Fibroblast of lung (primary cell): ENCODE measurements around the gene NFE2. TPM values are rescaled to one million over a fixed set of nuclear protein-coding genes. Genes with fewer than 3 reads are reported as not detected.

Experiments used
- DNase-seq, 2 donors: peaks; one replicate each; pipeline versions ENCODE4 v3.0.0 to v3.0.0-alpha.2; 2010; ENCODE audit warnings: low read depth in 2 of 2
- H2AFZ ChIP-seq: 2 replicates; pipeline ENCODE4 v1.5.1; 2012; ENCODE audit warnings: low read length, control low read depth, inconsistent platforms
- H3K27ac ChIP-seq: 2 replicates; pipeline ENCODE4 v1.5.1; 2011; ENCODE audit warnings: low read length, control low read depth; ENCODE audit not compliant: insufficient read depth
- H3K27me3 ChIP-seq: 2 replicates; pipeline ENCODE4 v1.5.1; 2011; ENCODE audit warnings: mild to moderate bottlenecking, low read length; ENCODE audit not compliant: control insufficient read depth, insufficient read depth
- H3K36me3 ChIP-seq: 2 replicates; pipeline ENCODE4 v1.5.1; 2011; ENCODE audit warnings: low read length; ENCODE audit not compliant: control insufficient read depth, insufficient read depth
- H3K4me1 ChIP-seq: 2 replicates; pipeline ENCODE4 v1.5.1; 2011; ENCODE audit warnings: low read length; ENCODE audit not compliant: control insufficient read depth, insufficient read depth; ENCODE audit errors: extremely low read depth
- H3K4me2 ChIP-seq: 2 replicates; pipeline ENCODE4 v1.5.1; 2011; ENCODE audit warnings: low read length, control low read depth; ENCODE audit not compliant: insufficient read depth; ENCODE audit errors: extremely low read depth
- H3K4me3 ChIP-seq, 4 experiments: fragments of 200-600 bp in 1 of 4; sonication (generic) in 1 of 4; replicated peaks in 1 of 4; 2 replicates each; pipeline ENCODE4 v1.5.1; 2011 to 2016; ENCODE audit warnings: low read length in 4 of 4, low read depth in 3 of 4, mild to moderate bottlenecking in 3 of 4, control low read depth in 2 of 4, inconsistent platforms in 1 of 4, mixed read lengths in 1 of 4; ENCODE audit not compliant: insufficient read depth in 1 of 4; ENCODE audit errors: control extremely low read depth in 1 of 4
- H3K79me2 ChIP-seq: 2 replicates; pipeline ENCODE4 v1.5.1; 2012; ENCODE audit warnings: mild to moderate bottlenecking, low read length, inconsistent platforms; ENCODE audit not compliant: control insufficient read depth, insufficient read depth
- H3K9ac ChIP-seq: 2 replicates; pipeline ENCODE4 v1.5.1; 2011; ENCODE audit warnings: mild to moderate bottlenecking, low read length, control low read depth; ENCODE audit not compliant: insufficient read depth
- H3K9me3 ChIP-seq: 2 replicates; pipeline ENCODE4 v1.5.1; 2012; ENCODE audit warnings: low read depth, low read length; ENCODE audit not compliant: control insufficient read depth, insufficient read depth
- H4K20me1 ChIP-seq: 2 replicates; pipeline ENCODE4 v1.5.1; 2011; ENCODE audit warnings: low read length; ENCODE audit not compliant: control insufficient read depth, insufficient read depth; ENCODE audit errors: extremely low read depth
- CTCF ChIP-seq, 2 donors: IDR thresholded peaks in 1 of 2; conservative IDR thresholded peaks in 1 of 2; 1 replicate in 1 of 2; 2 replicates in 1 of 2; pipeline ENCODE4 v1.5.1; 2011 to 2012; ENCODE audit warnings: low read length in 2 of 2, control low read depth in 1 of 2, inconsistent platforms in 1 of 2, low read depth in 1 of 2, mild to moderate bottlenecking in 1 of 2
- EZH2 ChIP-seq: IDR thresholded peaks from 2 replicates; pipeline ENCODE4 v1.5.1; 2012; ENCODE audit warnings: low read length, control low read depth, mild to moderate bottlenecking; ENCODE audit errors: missing control alignments
- polyA plus RNA-seq, 2 donors: library from polyadenylated mRNA; depleted of rRNA in 1 of 2; stranded (reverse) in 1 of 2; unstranded in 1 of 2; fragments of >200 nt; gene quantifications; 2 replicates each; pipeline ENCODE4 v1.2.1, GENCODE V29; 2011 to 2012; ENCODE audit warnings: missing spikeins in 1 of 2
- total RNA-seq: library from RNA; depleted of rRNA; stranded (reverse); fragments of >200 nt; gene quantifications from 2 replicates; pipeline ENCODE4 v1.2.1, GENCODE V29; 2014

NFE2 gene
- total and polyA plus RNA-seq, 2 donors (not counting 1 experiment from before 2014, with no cell fraction given) = 0.17 to 0.34 TPM

- no peak overlapping the region for H3K4me2 ChIP-seq
- no peak overlapping the region for H2AFZ ChIP-seq
- H3K9ac ChIP-seq = no peak overlapping the region
These were observed 723 bp upstream of the NFE2 start for GRCh38 chr12:54301428-54302048.

GRCh38 chr12:54300225-54300731, 537 bp downstream of the NFE2 start:
- Histone ChIP-seq H4K20me1 (no peaks in the 10 kb centered on the region), H3K27me3 (peaks cover 38% of the 10 kb centered on the region), H3K27ac (no peak overlapping the region), H3K36me3 (no peaks in the 10 kb centered on the region), H3K4me1 (peaks cover 16% of the 10 kb centered on the region), H2AFZ (no peak overlapping the region), H3K9me3 (no peaks in the 10 kb centered on the region), H3K4me2 (no peak overlapping the region), H3K4me3 (peak overlapping the region in 2 of 4 experiments; percentile 26 to 44), H3K79me2 (no peaks in the 10 kb centered on the region), H3K9ac (no peak overlapping the region)
- DNase-seq = no peak
- no peak for TF ChIP-seq CTCF (conservative IDR thresholded peaks at IDR 0.05 in 1 of 2, IDR thresholded peaks at IDR 0.05 in 1 of 2; ENCODE audit: low read depth in 1 of 2, low read length in 2 of 2)
- TF ChIP-seq EZH2 = no peak

More at GRCh38 chr12:54301428-54302048, 723 bp upstream of the NFE2 start:
- TF ChIP-seq CTCF (conservative IDR thresholded peaks at IDR 0.05 in 1 of 2, IDR thresholded peaks at IDR 0.05 in 1 of 2; ENCODE audit: low read depth in 1 of 2, low read length in 2 of 2) (no peak), EZH2 (no peak)
- no peak for DNase-seq
- Histone ChIP-seq H3K27me3 (peaks cover 38% of the 10 kb centered on the region), H3K4me1 (peaks cover 16% of the 10 kb centered on the region), H3K79me2 (no peaks in the 10 kb centered on the region), H3K9me3 (no peaks in the 10 kb centered on the region), H4K20me1 (no peaks in the 10 kb centered on the region), H3K27ac (no peak overlapping the region), H3K4me3 (no peak overlapping the region), H3K36me3 (no peaks in the 10 kb centered on the region)

- peaks cover 16% of the 10 kb centered on the region for H3K4me1 ChIP-seq
- H2AFZ ChIP-seq = no peak overlapping the region
- peaks cover 38% of the 10 kb centered on the region for H3K27me3 ChIP-seq
- no peaks in the 10 kb centered on the region for H3K79me2 ChIP-seq
- no peak overlapping the region for H3K4me2 ChIP-seq
- H3K36me3 ChIP-seq = no peaks in the 10 kb centered on the region
- H3K9ac ChIP-seq = no peak overlapping the region
- H3K27ac ChIP-seq = no peak overlapping the region
- H3K9me3 ChIP-seq = no peaks in the 10 kb centered on the region
- H3K4me3 ChIP-seq = no peak overlapping the region
- peak; percentile 37 for TF ChIP-seq EZH2
- TF ChIP-seq CTCF (conservative IDR thresholded peaks at IDR 0.05 in 1 of 2, IDR thresholded peaks at IDR 0.05 in 1 of 2; ENCODE audit: low read depth in 1 of 2, low read length in 2 of 2) = no peak
- DNase-seq = no peak
- no peaks in the 10 kb centered on the region for H4K20me1 ChIP-seq
These were observed 1.1 kb downstream of the NFE2 start for GRCh38 chr12:54299515-54300224.
